ENCODE data around the gene SERPINB1.
A peak's percentile ranks its signal among the peaks of the same experiment; 100 is the strongest.
"Not testable (repeated sequence)": the region's sequence is repeated elsewhere in the genome, so short reads cannot be mapped to it uniquely, and the experiment has no call there.

The SERPINB1 gene

GRCh38 chr6:2861060-2861821, 19.6 kb upstream of the SERPINB1 start:
- Histone ChIP-seq H3K9me2 (replicated peaks; ENCODE audit: insufficient read depth, low read length) (no peaks in the 10 kb centered on the region), H3K79me2 (ENCODE audit: insufficient read depth, low read length) (no peaks in the 10 kb centered on the region), H3K27ac (ENCODE audit: low read depth, low read length) (peak overlapping the region; percentile 92)

GRCh38 chr6:2860706-2861059, 19.0 kb upstream of the SERPINB1 start:
- H4K20me1 ChIP-seq (ENCODE audit: low read depth, low read length); H3K79me2 ChIP-seq (ENCODE audit: insufficient read depth, low read length); H3K9me2 ChIP-seq (replicated peaks; ENCODE audit: insufficient read depth, low read length); H3K4me3 ChIP-seq (ENCODE audit: insufficient read depth, low read length, poor library complexity, severe bottlenecking); H3K4me2 ChIP-seq (ENCODE audit: low read depth, low read length, poor library complexity, severe bottlenecking); H3K9me3 ChIP-seq (ENCODE audit: insufficient read depth, low read length); H2AFZ ChIP-seq (ENCODE audit: low read depth, low read length, severe bottlenecking); H3K9ac ChIP-seq (ENCODE audit: low read length); H3K27me3 ChIP-seq (ENCODE audit: low read length); H3K36me3 ChIP-seq (ENCODE audit: low read length): not testable (repeated sequence)
- Histone ChIP-seq H3F3A (ENCODE audit: insufficient read depth) (peaks cover 72% of the 10 kb centered on the region), H3K27ac (ENCODE audit: low read depth, low read length) (peak overlapping the region; percentile 92)

More at GRCh38 chr6:2861060-2861821, 19.6 kb upstream of the SERPINB1 start:
- Histone ChIP-seq H3K4me3 (ENCODE audit: insufficient read depth, low read length, poor library complexity, severe bottlenecking) (peak overlapping the region; percentile 13), H4K20me1 (ENCODE audit: low read depth, low read length) (no peaks in the 10 kb centered on the region), H3F3A (ENCODE audit: insufficient read depth) (peaks cover 66% of the 10 kb centered on the region), H3K27me3 (ENCODE audit: low read length) (no peaks in the 10 kb centered on the region), H3K4me2 (ENCODE audit: low read depth, low read length, poor library complexity, severe bottlenecking) (peak overlapping the region; percentile 54), H3K9me3 (ENCODE audit: insufficient read depth, low read length) (no peaks in the 10 kb centered on the region), H2AFZ (ENCODE audit: low read depth, low read length, severe bottlenecking) (peak overlapping the region; percentile 10), H3K36me3 (ENCODE audit: low read length) (no peaks in the 10 kb centered on the region), H3K9ac (ENCODE audit: low read length) (peak overlapping the region; percentile 52)
- TF ChIP-seq CTCF (IDR thresholded peaks at IDR 0.05; ENCODE audit: insufficient read depth, low read length, poor library complexity, severe bottlenecking), result no peak
- TF ChIP-seq EZH2phosphoT487 (conservative IDR thresholded peaks at IDR 0.05; ENCODE audit: low read length), result no peak

GRCh38 chr6:2859798-2860705, 18.4 kb upstream of the SERPINB1 start:
- Histone ChIP-seq H3K4me2 (ENCODE audit: low read depth, low read length, poor library complexity, severe bottlenecking) (peak overlapping the region; percentile 50), H3K27ac (ENCODE audit: low read depth, low read length) (peak overlapping the region; percentile 92), H3K9ac (ENCODE audit: low read length) (peak overlapping the region; percentile 52), H3F3A (ENCODE audit: insufficient read depth) (peaks cover 74% of the 10 kb centered on the region)
- not testable (repeated sequence) for H2AFZ ChIP-seq (ENCODE audit: low read depth, low read length, severe bottlenecking); H3K9me2 ChIP-seq (replicated peaks; ENCODE audit: insufficient read depth, low read length); H3K36me3 ChIP-seq (ENCODE audit: low read length); H4K20me1 ChIP-seq (ENCODE audit: low read depth, low read length); H3K79me2 ChIP-seq (ENCODE audit: insufficient read depth, low read length); H3K4me3 ChIP-seq (ENCODE audit: insufficient read depth, low read length, poor library complexity, severe bottlenecking); H3K27me3 ChIP-seq (ENCODE audit: low read length); H3K9me3 ChIP-seq (ENCODE audit: insufficient read depth, low read length)

DNA sequence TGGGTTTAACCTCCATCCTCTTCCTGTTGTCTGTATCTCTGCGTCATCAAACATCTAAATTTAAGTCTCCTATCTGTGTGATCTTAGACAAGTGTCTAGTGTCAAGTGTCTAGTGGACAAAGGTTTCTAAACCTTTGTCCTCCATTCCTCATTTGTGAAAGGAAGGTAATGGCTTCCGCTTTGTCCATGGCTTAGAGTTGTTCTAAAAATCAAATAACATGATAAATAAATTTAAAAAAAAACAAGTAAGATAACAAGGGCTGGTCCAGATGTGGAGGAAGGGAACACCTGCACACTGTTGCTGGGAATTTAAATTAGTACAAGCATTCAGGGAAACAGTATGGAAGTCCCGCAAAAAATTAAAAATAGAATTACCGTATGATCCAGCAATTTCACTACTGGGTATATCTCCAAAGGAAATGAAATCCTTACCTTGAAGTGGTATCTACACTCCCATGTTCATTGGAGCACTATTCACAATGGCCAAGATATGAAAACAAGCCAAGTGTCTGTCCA, 17.6 kb upstream of the SERPINB1 start:
- H3K4me3 ChIP-seq (ENCODE audit: insufficient read depth, low read length, poor library complexity, severe bottlenecking), result peak overlapping the region; percentile 6
- H3K9me2 ChIP-seq (replicated peaks; ENCODE audit: insufficient read depth, low read length), result no peaks in the 10 kb centered on the region
- no peaks in the 10 kb centered on the region for H3K27me3 ChIP-seq (ENCODE audit: low read length)
- H3K79me2 ChIP-seq (ENCODE audit: insufficient read depth, low read length), result no peaks in the 10 kb centered on the region
- no peaks in the 10 kb centered on the region for H3K9me3 ChIP-seq (ENCODE audit: insufficient read depth, low read length)
- peaks cover 67% of the 10 kb centered on the region for H3F3A ChIP-seq (ENCODE audit: insufficient read depth)
- H4K20me1 ChIP-seq (ENCODE audit: low read depth, low read length), result no peaks in the 10 kb centered on the region
- TF ChIP-seq CTCF (IDR thresholded peaks at IDR 0.05; ENCODE audit: insufficient read depth, low read length, poor library complexity, severe bottlenecking) (no peak), EZH2phosphoT487 (conservative IDR thresholded peaks at IDR 0.05; ENCODE audit: low read length) (no peak)
- peak overlapping the region; percentile 1 for H2AFZ ChIP-seq (ENCODE audit: low read depth, low read length, severe bottlenecking)
- no peaks in the 10 kb centered on the region for H3K36me3 ChIP-seq (ENCODE audit: low read length)
- H3K9ac ChIP-seq (ENCODE audit: low read length), result peak overlapping the region; percentile 52
- peak overlapping the region; percentile 86 for H3K27ac ChIP-seq (ENCODE audit: low read depth, low read length)
- peak overlapping the region; percentile 50 for H3K4me2 ChIP-seq (ENCODE audit: low read depth, low read length, poor library complexity, severe bottlenecking)

All from SU-DHL-6 (cell line).